Adipocyte (in vitro differentiated cells): ENCODE data around the gene DMXL1.
"Not testable (repeated sequence)": the region's sequence is repeated elsewhere in the genome, so short reads cannot be mapped to it uniquely, and the experiment has no call there.

Source experiments
- DNase-seq: peaks from one replicate; pipeline ENCODE4 v3.0.0-alpha.2; 2015; ENCODE audit warnings: low read depth
- H3K27me3 ChIP-seq: replicated peaks from 2 replicates; pipeline ENCODE4 v1.7.0; 2013; ENCODE audit warnings: mild to moderate bottlenecking, low read length, moderate library complexity; ENCODE audit not compliant: control insufficient read depth, insufficient read depth
- H3K36me3 ChIP-seq: 2 replicates; pipeline ENCODE4 v1.7.0; 2013; ENCODE audit warnings: low read length, mild to moderate bottlenecking, moderate library complexity; ENCODE audit not compliant: control insufficient read depth, insufficient read depth, severe bottlenecking
- H3K4me1 ChIP-seq: 2 replicates; pipeline ENCODE4 v1.7.0; 2013; ENCODE audit warnings: mild to moderate bottlenecking, low read length, moderate library complexity; ENCODE audit not compliant: control insufficient read depth, insufficient read depth
- H3K4me3 ChIP-seq: 2 replicates; pipeline ENCODE4 v1.7.0; 2013; ENCODE audit warnings: mild to moderate bottlenecking, low read length, moderate library complexity
- H3K9ac ChIP-seq: 2 replicates; pipeline ENCODE4 v1.7.0; 2013; ENCODE audit warnings: mild to moderate bottlenecking, low read length, moderate library complexity
- H3K9me3 ChIP-seq: 2 replicates; pipeline ENCODE4 v1.7.0; 2013; ENCODE audit warnings: mild to moderate bottlenecking, low read length, moderate library complexity; ENCODE audit not compliant: control insufficient read depth

Gene DMXL1

DNA sequence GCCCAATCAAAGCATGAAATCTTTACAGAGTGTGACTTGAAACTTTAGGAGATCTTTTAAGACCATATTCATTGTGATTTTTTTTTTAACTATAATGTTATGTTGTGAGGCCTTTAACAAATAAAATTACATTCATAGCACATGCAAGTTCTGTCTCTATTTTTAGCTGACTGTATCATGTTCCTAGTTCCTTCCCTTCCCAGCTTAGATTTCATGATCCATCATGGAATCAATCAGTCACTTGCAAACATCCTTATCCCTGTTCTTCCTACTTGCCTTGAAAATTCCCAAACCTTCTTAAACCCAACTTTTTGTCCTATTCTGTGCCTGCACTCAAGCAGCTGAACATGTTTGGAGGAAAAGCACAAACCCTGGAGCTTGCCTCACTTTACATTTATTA, 141.8 kb downstream of the DMXL1 start:
- no peaks in the 10 kb centered on the region for H3K4me1 ChIP-seq
- no peaks in the 10 kb centered on the region for H3K9me3 ChIP-seq
- no peaks in the 10 kb centered on the region for H3K27me3 ChIP-seq
- H3K36me3 ChIP-seq: peaks cover 17% of the 10 kb centered on the region
- H3K4me3 ChIP-seq: no peak overlapping the region
- no peak overlapping the region for H3K9ac ChIP-seq
- DNase-seq: no peak

DNA sequence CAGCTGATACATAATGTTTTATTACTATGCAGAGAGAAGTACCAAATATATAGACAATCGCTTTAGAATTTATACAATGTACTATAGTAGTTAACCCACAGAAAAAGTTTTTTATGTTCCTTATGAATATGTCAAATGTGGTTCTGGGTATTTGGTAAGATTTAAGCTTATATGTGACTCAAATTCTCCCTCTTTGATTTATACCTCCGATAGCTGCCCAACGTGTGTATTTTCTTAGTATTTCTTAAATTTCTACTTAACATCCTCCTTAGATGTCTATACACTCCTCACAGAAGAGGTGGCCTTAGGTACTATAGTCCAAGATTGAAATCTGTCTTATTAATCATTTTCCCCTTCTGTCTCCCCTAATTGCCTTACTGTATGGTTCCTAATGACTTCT, 146.3 kb downstream of the DMXL1 start:
- DNase-seq: no peak
- Histone ChIP-seq H3K27me3 (no peaks in the 10 kb centered on the region), H3K4me3 (no peak overlapping the region), H3K9ac (no peak overlapping the region), H3K36me3 (peaks cover 28% of the 10 kb centered on the region), H3K9me3 (no peaks in the 10 kb centered on the region), H3K4me1 (peaks cover 4% of the 10 kb centered on the region)

DNA sequence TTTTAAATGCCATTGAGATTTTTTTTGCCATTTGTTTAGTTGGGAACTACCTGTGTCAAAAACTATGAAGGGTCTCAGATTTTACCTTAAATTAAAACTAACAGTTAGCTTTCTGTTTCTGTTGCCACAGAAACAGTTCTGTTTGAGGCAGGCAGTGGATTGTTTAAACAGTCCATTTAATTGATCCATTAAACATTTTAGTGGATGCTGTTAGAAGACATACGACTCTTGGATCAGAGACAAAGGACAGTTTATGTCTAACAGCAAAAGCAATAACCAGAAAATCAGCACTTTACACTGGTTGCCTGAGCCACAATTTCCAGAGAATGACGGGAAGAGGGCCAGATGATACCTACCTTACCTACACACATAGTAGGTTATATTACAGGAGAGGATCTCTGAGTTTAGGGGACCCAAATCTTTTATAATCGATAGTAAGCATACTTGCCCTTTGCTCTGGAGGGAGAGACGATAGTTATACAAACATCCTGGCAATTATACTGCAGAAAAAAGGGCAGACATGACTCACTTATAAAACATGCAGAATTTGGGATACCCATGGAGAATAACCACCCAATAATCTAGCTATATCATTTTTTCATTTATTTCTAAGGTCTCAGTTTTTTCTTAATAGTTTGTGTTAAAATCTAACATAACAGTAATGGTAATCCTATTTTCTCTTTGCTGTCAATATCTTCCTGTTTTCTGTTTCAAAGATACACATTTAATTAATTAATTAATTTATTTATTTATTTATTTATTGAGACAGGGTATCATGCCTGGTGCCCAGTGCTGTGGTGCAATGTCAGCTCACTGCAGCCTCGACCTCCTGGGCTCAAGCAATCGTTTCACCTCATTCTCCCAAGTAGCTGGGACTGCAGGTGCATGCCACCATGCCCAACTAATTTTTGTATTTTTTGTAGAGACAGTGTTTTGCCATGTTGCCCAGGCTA, 148.2 kb downstream of the DMXL1 start:
- Histone ChIP-seq H3K4me3 (no peak overlapping the region), H3K4me1 (peaks cover 4% of the 10 kb centered on the region), H3K36me3 (peaks cover 44% of the 10 kb centered on the region), H3K9me3 (no peaks in the 10 kb centered on the region), H3K27me3 (no peaks in the 10 kb centered on the region), H3K9ac (no peak overlapping the region)
- DNase-seq: no peak

DNA sequence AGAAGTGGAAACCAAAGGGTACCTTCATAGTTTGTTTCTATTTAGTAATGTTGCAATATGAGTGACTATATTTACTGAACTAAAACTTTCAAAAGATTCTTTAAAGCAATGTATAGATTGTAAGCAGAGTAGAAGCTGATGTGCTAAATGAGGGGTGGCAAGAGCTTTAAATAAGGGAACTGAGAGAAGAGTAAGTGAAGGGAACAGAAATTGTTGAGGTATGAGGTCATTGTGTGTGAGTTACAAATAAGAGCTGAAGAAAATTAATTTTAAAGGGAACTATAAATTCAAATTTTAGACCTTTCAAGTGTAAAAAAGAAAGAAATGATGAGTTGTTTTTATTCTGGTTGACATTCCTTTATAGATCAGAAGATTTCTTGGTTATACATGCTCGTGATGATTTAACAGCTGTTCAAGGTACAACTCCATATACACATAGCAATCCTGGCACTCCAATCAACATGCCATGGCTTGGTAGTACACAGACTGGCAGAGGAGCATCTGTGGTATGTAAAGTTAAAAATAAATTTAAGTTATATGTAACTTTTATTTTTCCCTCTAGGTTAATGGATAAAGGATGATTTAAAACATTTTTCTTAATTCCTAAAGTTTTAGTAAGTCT, 149.8 kb downstream of the DMXL1 start:
- Histone ChIP-seq H3K27me3 (no peaks in the 10 kb centered on the region), H3K4me1 (peaks cover 4% of the 10 kb centered on the region), H3K4me3 (no peak overlapping the region), H3K9me3 (no peaks in the 10 kb centered on the region), H3K36me3 (peaks cover 51% of the 10 kb centered on the region), H3K9ac (no peak overlapping the region)
- DNase-seq: no peak

DNA sequence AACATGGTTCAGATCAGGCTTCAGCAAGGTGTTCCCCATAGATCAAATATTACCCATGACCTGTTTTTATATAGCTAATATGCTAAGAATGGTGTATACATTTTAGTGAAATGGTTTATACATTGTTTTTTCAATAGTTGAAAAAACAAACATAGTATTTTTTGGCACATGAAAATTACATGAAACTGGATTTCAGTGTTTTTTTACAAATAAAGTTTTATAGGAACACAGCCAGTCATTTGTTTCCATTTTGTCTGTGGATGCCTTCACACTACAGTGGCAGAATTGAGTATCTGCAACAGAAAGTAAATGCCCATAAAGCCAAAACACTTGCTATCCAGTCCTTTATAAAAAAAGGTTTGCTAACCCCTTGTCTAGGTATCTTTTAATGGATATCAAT, 150.4 kb downstream of the DMXL1 start:
- H3K9me3 ChIP-seq: no peaks in the 10 kb centered on the region
- peaks cover 4% of the 10 kb centered on the region for H3K4me1 ChIP-seq
- no peaks in the 10 kb centered on the region for H3K27me3 ChIP-seq
- DNase-seq: no peak
- no peak overlapping the region for H3K9ac ChIP-seq
- H3K36me3 ChIP-seq: peaks cover 56% of the 10 kb centered on the region
- H3K4me3 ChIP-seq: no peak overlapping the region

DNA sequence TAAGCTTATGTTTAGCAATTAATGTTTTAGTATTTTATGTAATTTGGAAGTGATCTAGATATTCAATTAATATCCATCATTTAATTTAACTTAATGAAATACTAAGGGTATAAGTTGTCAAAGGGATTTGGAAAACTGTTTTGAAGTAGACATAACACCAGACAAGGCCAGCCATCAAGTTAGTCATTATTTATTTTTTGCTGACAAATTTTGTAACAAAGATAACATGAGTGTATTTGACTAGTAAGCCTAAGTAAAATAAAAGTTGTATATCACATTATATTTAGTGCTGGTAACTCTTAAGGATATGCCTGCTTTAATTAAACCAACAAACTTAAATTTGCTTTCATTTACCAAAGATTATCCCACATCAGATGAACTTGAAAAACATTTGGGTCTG, 159.1 kb downstream of the DMXL1 start:
- Histone ChIP-seq H3K36me3 (peaks cover 68% of the 10 kb centered on the region), H3K27me3 (no peaks in the 10 kb centered on the region), H3K9ac (no peak overlapping the region), H3K9me3 (no peaks in the 10 kb centered on the region), H3K4me3 (no peak overlapping the region), H3K4me1 (no peaks in the 10 kb centered on the region)
- DNase-seq: no peak

DNA sequence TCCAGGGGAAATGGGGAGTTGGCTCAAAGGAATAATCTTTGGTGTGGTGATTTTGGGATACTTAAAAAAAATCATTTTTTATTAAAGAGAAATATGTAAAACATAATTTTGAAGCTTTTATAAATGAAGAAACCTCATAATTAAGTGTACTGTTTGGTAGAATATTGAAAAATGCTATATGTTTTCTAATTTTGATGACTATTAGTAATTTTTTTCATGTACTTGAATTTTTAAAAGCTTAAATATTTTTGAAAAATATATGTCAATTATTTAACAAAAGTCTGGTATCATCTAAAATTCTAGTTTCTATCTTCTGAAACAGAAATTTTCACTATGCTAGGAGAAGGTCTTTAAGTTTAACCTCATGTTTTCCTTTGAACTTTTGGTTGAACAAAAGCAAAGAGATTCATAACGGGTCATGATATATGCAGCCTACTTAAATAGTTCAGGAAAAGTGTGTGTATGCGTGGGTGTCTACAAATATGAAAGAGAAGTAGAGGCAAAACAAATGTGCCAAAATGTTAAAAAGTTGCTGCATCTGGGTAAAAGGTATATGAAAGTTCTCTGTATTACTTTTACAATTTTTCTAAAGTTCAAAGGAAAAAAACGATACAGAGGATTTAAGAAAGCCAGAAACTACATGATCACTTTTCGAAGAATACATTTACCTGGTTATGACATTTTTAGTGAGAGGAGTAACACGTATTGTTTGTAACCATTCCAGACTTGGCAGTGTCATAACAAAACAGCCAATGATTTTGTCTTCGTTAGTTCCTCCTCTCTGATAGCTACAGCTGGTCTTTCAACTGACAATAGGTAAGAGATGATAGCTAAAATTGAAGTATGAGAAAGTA, 167.6 kb downstream of the DMXL1 start:
- Histone ChIP-seq H3K4me1 (no peaks in the 10 kb centered on the region), H3K27me3 (no peaks in the 10 kb centered on the region), H3K36me3 (peaks cover 48% of the 10 kb centered on the region), H3K9me3 (no peaks in the 10 kb centered on the region), H3K9ac (no peak overlapping the region), H3K4me3 (no peak overlapping the region)
- DNase-seq: no peak

DNA sequence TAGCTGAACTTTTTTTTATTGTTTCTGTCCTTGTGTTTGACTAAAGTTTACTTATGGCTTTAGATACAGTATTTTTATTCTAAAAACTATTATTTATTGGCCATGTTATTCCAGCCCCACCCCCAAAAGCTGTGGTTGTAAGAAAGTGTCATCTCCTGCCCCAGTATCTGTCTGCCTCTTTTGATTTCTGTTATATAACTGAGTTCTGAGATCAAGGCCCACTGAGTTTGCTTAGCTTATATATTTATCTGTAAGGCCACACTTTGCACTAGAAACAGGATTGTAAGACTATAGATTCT, 168.2 kb downstream of the DMXL1 start:
- Histone ChIP-seq H3K27me3 (no peaks in the 10 kb centered on the region), H3K36me3 (peaks cover 46% of the 10 kb centered on the region), H3K4me1 (no peaks in the 10 kb centered on the region), H3K9ac (no peak overlapping the region), H3K9me3 (no peaks in the 10 kb centered on the region), H3K4me3 (no peak overlapping the region)
- DNase-seq: no peak

DNA sequence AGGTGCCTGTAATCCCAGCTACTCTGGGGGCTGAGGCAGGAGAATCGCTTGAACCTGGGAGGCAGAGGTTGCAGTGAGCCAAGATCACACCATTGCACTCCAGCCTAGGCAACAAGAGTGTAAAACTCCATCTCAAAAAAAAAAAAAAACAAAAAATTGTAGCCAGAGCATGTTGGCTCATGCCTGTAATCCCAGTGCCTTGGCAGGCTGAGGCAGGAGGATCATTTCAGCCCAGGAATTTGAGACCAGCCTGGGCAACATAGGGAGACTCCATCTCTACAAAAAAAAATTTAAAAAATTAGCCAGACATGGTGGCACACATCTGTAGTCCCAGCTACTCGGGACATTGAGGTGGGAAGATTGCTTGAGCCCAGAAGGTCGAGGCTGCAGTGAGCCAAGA, 168.9 kb downstream of the DMXL1 start:
- H3K9me3 ChIP-seq, H3K4me3 ChIP-seq, H3K9ac ChIP-seq, H3K4me1 ChIP-seq, H3K27me3 ChIP-seq, DNase-seq: not testable (repeated sequence)
- peaks cover 45% of the 10 kb centered on the region for H3K36me3 ChIP-seq

DNA sequence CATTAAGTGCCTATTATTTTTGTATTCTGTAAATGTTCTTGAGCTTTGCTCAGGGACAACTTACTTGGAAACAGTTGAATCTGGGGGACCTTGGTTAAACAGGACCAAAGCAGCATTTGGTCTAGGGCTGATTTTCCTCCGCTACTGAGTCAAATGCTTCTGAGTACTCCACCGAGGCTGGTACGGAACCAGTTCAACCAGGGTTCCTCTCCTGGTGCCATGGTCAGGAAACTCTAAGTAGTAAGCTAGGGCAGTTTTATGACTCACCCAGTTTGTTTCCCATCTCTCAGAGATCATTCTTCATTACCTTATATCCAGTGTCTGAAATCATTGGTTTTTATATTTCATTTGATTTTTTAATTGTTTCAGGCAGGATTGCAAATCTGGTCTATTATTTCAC, 173.0 kb downstream of the DMXL1 start:
- Histone ChIP-seq H3K4me3 (no peak overlapping the region), H3K4me1 (no peaks in the 10 kb centered on the region), H3K27me3 (no peaks in the 10 kb centered on the region), H3K9me3 (no peaks in the 10 kb centered on the region), H3K9ac (no peak overlapping the region), H3K36me3 (peaks cover 43% of the 10 kb centered on the region)
- DNase-seq: no peak
